ENCODE data around the gene CIROP. TPM values are rescaled to one million over a fixed set of nuclear protein-coding genes. Genes with fewer than 3 reads are reported as not detected.

Gene CIROP
- total and polyA plus RNA-seq, 9 of the 15 experiments (the other 6 are each of a cell fraction or from before 2014, with no cell fraction given) = not detected

DNA sequence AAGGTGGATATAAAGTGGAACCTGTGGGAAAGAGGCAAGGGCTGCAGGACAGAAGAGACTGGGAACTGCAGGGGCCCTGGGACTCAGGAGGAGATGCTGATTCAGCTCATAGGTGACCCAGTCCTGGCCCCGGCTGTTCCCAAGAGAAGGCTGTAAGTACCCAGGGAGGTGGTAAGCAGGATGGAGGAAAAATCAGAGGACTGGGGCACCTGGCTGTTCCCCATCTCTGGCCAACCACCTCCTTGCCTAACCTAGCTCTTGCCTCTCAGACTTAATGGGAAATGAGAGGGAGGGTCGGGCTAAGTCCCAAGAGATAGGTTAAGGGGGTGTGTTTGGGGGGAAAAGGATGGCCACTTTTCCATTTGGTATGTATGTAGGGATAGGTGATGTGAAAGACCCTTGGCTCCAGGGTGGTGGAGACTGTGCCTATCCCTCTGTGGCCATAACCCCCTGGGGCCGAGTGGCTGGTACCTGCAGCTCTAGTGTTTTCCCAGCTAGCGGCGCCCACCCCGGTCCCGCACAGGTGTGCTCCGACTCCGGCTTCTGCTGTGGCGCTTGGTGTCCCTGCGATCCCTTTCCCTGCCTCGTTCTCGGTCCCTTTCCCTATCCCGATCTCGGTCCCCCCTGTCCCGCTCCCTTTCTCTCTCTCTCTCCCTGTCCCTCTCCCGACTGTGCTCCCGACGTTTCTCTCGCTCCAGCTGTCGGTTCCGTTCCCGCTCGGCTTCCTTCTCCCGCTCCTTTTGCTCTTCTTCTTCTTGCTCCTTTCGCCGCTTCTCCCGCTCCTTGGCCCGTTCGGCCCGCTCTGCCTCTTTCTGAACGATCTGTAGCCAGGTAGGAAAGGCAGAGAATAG, 45.9 kb downstream of the CIROP start:
- H3K79me2 ChIP-seq (ENCODE audit: control insufficient read depth, insufficient read depth, low read length) = no peaks in the 10 kb centered on the region; the same call in 2 of the 3 replicates
- ChIA-PET CTCF (ENCODE audit: low intra/inter-chr PET ratio) (interaction anchor here (0.5 to 9.2 kb wide), 7 partner anchors 10 to 513 kb away, joined by 3 to 141 read pairs (median 6); no protein-coding TSS in a partner anchor), POLR2A (interaction anchor here (0.8 to 2.9 kb wide), 19 partner anchors 10 to 178 kb away, joined by 3 to 23 read pairs (median 4); partner anchors contain the start of genes ACIN1, AJUBA, C14orf119 and PRMT5)
- H3K4me3 ChIP-seq = no peak overlapping the region
- no peaks in the 10 kb centered on the region for H3K9me3 ChIP-seq (replicated peaks; ENCODE audit: control insufficient read depth, insufficient read depth, low read depth, low read length)
- no peak overlapping the region for H3K9ac ChIP-seq (ENCODE audit: insufficient read depth in 1 of 2, low read depth in 2 of 2, low read length in 2 of 2)
- H4K20me1 ChIP-seq (replicated peaks; ENCODE audit: control insufficient read depth, insufficient read depth, low read length) = 0 out of 2 replicates have a peak, but pooled peaks cover 2% of the 10 kb centered on the region
- TSS peak; percentile 96 for BruUV-seq (replicated peaks)
- peaks cover 49% of the 10 kb centered on the region for H3K36me3 ChIP-seq (ENCODE audit: control insufficient read depth, insufficient read depth, low read length)
- H3K27me3 ChIP-seq (ENCODE audit: control insufficient read depth in 2 of 2, insufficient read depth in 2 of 2, low read length in 2 of 2) = no peaks in the 10 kb centered on the region
- DNase-seq (ENCODE audit: extremely low read depth in 1 of 4, low spot score in 3 of 4) = no peak
- no peak overlapping the region for H3K4me2 ChIP-seq (ENCODE audit: insufficient read depth, low read length)
- H3K27ac ChIP-seq (ENCODE audit: extremely low read depth, low read depth, low read length) = no peak overlapping the region
- FAIRE-seq = no peak
- H3K9me1 ChIP-seq (ENCODE audit: control insufficient read depth, insufficient read depth, low read length) = no peaks in the 10 kb centered on the region
- peaks cover 11 to 42% of the 10 kb centered on the region in 2 experiments for H3K4me1 ChIP-seq (replicated peaks in 1 of 2; ENCODE audit: control insufficient read depth in 2 of 2, insufficient read depth in 2 of 2, low read length in 2 of 2)
- intact Hi-C loops (cut with micrococcal nuclease) (loop anchor here (1.0 kb wide), 3 partner anchors 73 to 130 kb away; partner anchors contain the start of gene PRMT5), in situ Hi-C loops (cut with MboI) (no loop called here)
- ATAC-seq = no peak
- WGBS (ENCODE audit: insufficient coverage, low coverage, missing lambda C conversion rate) = 91% methylated on average over 22 of the region's 32 CpGs
- H2AFZ ChIP-seq (ENCODE audit: low read depth, low read length) = no peak overlapping the region
- TF ChIP-seq E2F6 (IDR thresholded peaks at IDR 0.05; ENCODE audit: borderline replicate concordance in 1 of 2, extremely low read depth in 1 of 2, insufficient read depth in 1 of 2, insufficient read length in 1 of 2, low read depth in 1 of 2, low read length in 1 of 2, poor library complexity in 1 of 2, severe bottlenecking in 1 of 2) (no peak), SUPT5H (IDR thresholded peaks at IDR 0.05) (0 out of 2 replicates have a peak, but pooled peaks have one; percentile 34), POLR2AphosphoS5 (IDR thresholded peaks at IDR 0.05; ENCODE audit: control insufficient read depth, insufficient read depth, low read depth, low read length) (peak; percentile 62), RBM39 (optimal IDR thresholded peaks at IDR 0.05; ENCODE audit: low read depth, low read length) (no peak), TCF3 (CRISPR knock-in tag; IDR thresholded peaks at IDR 0.05) (no peak), ZNF124 (CRISPR knock-in tag; IDR thresholded peaks at IDR 0.05) (no peak), TRIM28 (IDR thresholded peaks at IDR 0.05) (no peak), ZNF165 (CRISPR knock-in tag; IDR thresholded peaks at IDR 0.05; ENCODE audit: borderline replicate concordance) (no peak), FIP1L1 (IDR thresholded peaks at IDR 0.05; ENCODE audit: low read depth, low read length, poor library complexity, severe bottlenecking) (no peak), CHAMP1 (IDR thresholded peaks at IDR 0.05) (no peak), C11orf30 (IDR thresholded peaks at IDR 0.05; ENCODE audit: low read depth) (peak; percentile 56; the same call in 1 of the 2 replicates), PTBP1 (IDR thresholded peaks at IDR 0.05; ENCODE audit: low read depth, low read length) (no peak), SP2 (IDR thresholded peaks at IDR 0.05; ENCODE audit: extremely low read depth, low read depth, low read length, poor library complexity, severe bottlenecking) (no peak), RBFOX2 (IDR thresholded peaks at IDR 0.05; ENCODE audit: low read depth, low read length) (0 out of 2 replicates have a peak, but pooled peaks have one; percentile 19)
- TF ChIP-seq, protein P1, sequence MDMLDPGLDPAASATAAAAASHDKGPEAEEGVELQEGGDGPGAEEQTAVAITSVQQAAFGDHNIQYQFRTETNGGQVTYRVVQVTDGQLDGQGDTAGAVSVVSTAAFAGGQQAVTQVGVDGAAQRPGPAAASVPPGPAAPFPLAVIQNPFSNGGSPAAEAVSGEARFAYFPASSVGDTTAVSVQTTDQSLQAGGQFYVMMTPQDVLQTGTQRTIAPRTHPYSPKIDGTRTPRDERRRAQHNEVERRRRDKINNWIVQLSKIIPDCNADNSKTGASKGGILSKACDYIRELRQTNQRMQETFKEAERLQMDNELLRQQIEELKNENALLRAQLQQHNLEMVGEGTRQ (CRISPR knock-in tag; IDR thresholded peaks at IDR 0.05) = no peak

Data from K562 (cell line).